ENCODE results near the gene CDC25A.

DNA sequence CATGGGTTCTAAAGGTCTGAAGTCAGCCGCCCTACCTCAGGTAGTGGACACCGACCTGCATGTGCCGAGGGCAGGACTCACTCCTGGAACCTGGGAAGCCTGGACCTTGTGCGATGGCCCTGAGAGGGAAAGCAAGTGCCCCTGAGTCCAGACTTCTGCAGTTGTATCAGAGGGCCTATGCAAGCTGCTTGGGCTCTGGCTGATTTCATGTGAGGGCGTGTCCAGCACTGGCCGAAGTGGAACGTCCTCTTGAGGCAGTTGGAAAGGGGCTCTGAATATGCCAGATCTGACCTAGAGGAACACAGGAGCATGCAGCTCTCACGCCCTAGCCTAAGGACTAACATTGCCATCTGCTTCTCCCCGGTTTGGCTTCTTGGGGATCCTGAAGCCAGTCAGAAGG lies 32.5 kb upstream of the CDC25A start:
- TF ChIP-seq ZNF114 (CRISPR knock-in tag; IDR thresholded peaks at IDR 0.05) (no peak), JUNB (IDR thresholded peaks at IDR 0.05; ENCODE audit: unreplicated experiment) (no peak), EZH2phosphoT487 (IDR thresholded peaks at IDR 0.05; ENCODE audit: unreplicated experiment) (no peak), EZH2 (IDR thresholded peaks at IDR 0.05; ENCODE audit: low read depth, unreplicated experiment) (no peak), POLR2AphosphoS5 (IDR thresholded peaks at IDR 0.05; ENCODE audit: low read depth) (no peak), ZNF331 (CRISPR knock-in tag; IDR thresholded peaks at IDR 0.05; ENCODE audit: low read depth) (no peak), CREB1 (CRISPR knock-in tag; IDR thresholded peaks at IDR 0.05; ENCODE audit: low read depth) (no peak), NANOG (IDR thresholded peaks at IDR 0.05; ENCODE audit: borderline replicate concordance) (no peak), STAT1 (IDR thresholded peaks at IDR 0.05; ENCODE audit: unreplicated experiment) (no peak)
- TF ChIP-seq, protein P1, sequence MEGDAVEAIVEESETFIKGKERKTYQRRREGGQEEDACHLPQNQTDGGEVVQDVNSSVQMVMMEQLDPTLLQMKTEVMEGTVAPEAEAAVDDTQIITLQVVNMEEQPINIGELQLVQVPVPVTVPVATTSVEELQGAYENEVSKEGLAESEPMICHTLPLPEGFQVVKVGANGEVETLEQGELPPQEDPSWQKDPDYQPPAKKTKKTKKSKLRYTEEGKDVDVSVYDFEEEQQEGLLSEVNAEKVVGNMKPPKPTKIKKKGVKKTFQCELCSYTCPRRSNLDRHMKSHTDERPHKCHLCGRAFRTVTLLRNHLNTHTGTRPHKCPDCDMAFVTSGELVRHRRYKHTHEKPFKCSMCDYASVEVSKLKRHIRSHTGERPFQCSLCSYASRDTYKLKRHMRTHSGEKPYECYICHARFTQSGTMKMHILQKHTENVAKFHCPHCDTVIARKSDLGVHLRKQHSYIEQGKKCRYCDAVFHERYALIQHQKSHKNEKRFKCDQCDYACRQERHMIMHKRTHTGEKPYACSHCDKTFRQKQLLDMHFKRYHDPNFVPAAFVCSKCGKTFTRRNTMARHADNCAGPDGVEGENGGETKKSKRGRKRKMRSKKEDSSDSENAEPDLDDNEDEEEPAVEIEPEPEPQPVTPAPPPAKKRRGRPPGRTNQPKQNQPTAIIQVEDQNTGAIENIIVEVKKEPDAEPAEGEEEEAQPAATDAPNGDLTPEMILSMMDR (conservative IDR thresholded peaks at IDR 0.05; ENCODE audit: low read depth in 2 of 2): no peak
- TF ChIP-seq, protein P2, sequence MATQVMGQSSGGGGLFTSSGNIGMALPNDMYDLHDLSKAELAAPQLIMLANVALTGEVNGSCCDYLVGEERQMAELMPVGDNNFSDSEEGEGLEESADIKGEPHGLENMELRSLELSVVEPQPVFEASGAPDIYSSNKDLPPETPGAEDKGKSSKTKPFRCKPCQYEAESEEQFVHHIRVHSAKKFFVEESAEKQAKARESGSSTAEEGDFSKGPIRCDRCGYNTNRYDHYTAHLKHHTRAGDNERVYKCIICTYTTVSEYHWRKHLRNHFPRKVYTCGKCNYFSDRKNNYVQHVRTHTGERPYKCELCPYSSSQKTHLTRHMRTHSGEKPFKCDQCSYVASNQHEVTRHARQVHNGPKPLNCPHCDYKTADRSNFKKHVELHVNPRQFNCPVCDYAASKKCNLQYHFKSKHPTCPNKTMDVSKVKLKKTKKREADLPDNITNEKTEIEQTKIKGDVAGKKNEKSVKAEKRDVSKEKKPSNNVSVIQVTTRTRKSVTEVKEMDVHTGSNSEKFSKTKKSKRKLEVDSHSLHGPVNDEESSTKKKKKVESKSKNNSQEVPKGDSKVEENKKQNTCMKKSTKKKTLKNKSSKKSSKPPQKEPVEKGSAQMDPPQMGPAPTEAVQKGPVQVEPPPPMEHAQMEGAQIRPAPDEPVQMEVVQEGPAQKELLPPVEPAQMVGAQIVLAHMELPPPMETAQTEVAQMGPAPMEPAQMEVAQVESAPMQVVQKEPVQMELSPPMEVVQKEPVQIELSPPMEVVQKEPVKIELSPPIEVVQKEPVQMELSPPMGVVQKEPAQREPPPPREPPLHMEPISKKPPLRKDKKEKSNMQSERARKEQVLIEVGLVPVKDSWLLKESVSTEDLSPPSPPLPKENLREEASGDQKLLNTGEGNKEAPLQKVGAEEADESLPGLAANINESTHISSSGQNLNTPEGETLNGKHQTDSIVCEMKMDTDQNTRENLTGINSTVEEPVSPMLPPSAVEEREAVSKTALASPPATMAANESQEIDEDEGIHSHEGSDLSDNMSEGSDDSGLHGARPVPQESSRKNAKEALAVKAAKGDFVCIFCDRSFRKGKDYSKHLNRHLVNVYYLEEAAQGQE (IDR thresholded peaks at IDR 0.05; ENCODE audit: unreplicated experiment): no peak
- TF ChIP-seq, protein P3, sequence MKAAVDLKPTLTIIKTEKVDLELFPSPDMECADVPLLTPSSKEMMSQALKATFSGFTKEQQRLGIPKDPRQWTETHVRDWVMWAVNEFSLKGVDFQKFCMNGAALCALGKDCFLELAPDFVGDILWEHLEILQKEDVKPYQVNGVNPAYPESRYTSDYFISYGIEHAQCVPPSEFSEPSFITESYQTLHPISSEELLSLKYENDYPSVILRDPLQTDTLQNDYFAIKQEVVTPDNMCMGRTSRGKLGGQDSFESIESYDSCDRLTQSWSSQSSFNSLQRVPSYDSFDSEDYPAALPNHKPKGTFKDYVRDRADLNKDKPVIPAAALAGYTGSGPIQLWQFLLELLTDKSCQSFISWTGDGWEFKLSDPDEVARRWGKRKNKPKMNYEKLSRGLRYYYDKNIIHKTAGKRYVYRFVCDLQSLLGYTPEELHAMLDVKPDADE (IDR thresholded peaks at IDR 0.05): no peak
- TF ChIP-seq, protein P4, sequence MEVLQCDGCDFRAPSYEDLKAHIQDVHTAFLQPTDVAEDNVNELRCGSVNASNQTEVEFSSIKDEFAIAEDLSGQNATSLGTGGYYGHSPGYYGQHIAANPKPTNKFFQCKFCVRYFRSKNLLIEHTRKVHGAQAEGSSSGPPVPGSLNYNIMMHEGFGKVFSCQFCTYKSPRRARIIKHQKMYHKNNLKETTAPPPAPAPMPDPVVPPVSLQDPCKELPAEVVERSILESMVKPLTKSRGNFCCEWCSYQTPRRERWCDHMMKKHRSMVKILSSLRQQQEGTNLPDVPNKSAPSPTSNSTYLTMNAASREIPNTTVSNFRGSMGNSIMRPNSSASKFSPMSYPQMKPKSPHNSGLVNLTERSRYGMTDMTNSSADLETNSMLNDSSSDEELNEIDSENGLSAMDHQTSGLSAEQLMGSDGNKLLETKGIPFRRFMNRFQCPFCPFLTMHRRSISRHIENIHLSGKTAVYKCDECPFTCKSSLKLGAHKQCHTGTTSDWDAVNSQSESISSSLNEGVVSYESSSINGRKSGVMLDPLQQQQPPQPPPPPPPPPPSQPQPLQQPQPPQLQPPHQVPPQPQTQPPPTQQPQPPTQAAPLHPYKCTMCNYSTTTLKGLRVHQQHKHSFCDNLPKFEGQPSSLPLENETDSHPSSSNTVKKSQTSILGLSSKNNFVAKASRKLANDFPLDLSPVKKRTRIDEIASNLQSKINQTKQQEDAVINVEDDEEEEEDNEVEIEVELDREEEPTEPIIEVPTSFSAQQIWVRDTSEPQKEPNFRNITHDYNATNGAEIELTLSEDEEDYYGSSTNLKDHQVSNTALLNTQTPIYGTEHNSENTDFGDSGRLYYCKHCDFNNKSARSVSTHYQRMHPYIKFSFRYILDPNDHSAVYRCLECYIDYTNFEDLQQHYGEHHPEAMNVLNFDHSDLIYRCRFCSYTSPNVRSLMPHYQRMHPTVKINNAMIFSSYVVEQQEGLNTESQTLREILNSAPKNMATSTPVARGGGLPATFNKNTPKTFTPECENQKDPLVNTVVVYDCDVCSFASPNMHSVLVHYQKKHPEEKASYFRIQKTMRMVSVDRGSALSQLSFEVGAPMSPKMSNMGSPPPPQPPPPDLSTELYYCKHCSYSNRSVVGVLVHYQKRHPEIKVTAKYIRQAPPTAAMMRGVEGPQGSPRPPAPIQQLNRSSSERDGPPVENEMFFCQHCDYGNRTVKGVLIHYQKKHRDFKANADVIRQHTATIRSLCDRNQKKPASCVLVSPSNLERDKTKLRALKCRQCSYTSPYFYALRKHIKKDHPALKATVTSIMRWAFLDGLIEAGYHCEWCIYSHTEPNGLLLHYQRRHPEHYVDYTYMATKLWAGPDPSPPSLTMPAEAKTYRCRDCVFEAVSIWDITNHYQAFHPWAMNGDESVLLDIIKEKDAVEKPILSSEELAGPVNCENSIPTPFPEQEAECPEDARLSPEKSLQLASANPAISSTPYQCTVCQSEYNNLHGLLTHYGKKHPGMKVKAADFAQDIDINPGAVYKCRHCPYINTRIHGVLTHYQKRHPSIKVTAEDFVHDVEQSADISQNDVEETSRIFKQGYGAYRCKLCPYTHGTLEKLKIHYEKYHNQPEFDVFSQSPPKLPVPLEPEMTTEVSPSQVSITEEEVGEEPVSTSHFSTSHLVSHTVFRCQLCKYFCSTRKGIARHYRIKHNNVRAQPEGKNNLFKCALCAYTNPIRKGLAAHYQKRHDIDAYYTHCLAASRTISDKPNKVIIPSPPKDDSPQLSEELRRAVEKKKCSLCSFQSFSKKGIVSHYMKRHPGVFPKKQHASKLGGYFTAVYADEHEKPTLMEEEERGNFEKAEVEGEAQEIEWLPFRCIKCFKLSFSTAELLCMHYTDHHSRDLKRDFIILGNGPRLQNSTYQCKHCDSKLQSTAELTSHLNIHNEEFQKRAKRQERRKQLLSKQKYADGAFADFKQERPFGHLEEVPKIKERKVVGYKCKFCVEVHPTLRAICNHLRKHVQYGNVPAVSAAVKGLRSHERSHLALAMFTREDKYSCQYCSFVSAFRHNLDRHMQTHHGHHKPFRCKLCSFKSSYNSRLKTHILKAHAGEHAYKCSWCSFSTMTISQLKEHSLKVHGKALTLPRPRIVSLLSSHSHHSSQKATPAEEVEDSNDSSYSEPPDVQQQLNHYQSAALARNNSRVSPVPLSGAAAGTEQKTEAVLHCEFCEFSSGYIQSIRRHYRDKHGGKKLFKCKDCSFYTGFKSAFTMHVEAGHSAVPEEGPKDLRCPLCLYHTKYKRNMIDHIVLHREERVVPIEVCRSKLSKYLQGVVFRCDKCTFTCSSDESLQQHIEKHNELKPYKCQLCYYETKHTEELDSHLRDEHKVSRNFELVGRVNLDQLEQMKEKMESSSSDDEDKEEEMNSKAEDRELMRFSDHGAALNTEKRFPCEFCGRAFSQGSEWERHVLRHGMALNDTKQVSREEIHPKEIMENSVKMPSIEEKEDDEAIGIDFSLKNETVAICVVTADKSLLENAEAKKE (CRISPR knock-in tag; IDR thresholded peaks at IDR 0.05): no peak

All from GM23338 (cell line).